Smooth muscle cell (in vitro differentiated cells): ENCODE data around the gene CCNJL. TPM values are rescaled to one million over a fixed set of nuclear protein-coding genes. Genes with fewer than 3 reads are reported as not detected.

ENCODE experiments used
- DNase-seq: peaks from one replicate; lab custom pipeline; 2025; ENCODE audit not compliant: unreplicated experiment; lab: John Stamatoyannopoulos, UW
- H2AFZ ChIP-seq: fragments of 200-600 bp; sonication (generic); 2 replicates; pipeline ENCODE4 v1.6.0; 2016; ENCODE audit warnings: antibody characterized with exemption, low read depth, mild to moderate bottlenecking
- H3F3A ChIP-seq: fragments of 200-600 bp; sonication (generic); 2 replicates; pipeline ENCODE4 v1.6.0; 2017; ENCODE audit warnings: antibody characterized with exemption, low read depth
- H3K27ac ChIP-seq: fragments of 200-600 bp; sonication (generic); 2 replicates; pipeline ENCODE4 v1.5.1; 2016; ENCODE audit warnings: low read depth, mild to moderate bottlenecking
- H3K27me3 ChIP-seq: fragments of 200-600 bp; sonication (generic); 2 replicates; pipeline ENCODE4 v1.6.1; 2016; ENCODE audit warnings: low read depth, mild to moderate bottlenecking
- H3K36me3 ChIP-seq: fragments of 200-600 bp; sonication (generic); 2 replicates; pipeline ENCODE4 v1.5.1; 2016; ENCODE audit warnings: low read depth
- H3K4me1 ChIP-seq: fragments of 200-600 bp; sonication (generic); 2 replicates; pipeline ENCODE4 v1.5.1; 2016; ENCODE audit warnings: low read depth
- H3K4me2 ChIP-seq: fragments of 200-600 bp; sonication (generic); 2 replicates; pipeline ENCODE4 v1.6.0; 2016; ENCODE audit warnings: mild to moderate bottlenecking
- H3K4me3 ChIP-seq: fragments of 200-600 bp; sonication (generic); 2 replicates; pipeline ENCODE4 v1.5.1; 2016; ENCODE audit warnings: mild to moderate bottlenecking
- H3K79me2 ChIP-seq: fragments of 200-600 bp; sonication (generic); 2 replicates; pipeline ENCODE4 v1.6.0; 2016; ENCODE audit warnings: low read depth, mild to moderate bottlenecking
- H3K9ac ChIP-seq: fragments of 200-600 bp; sonication (generic); 2 replicates; pipeline ENCODE4 v1.6.0; 2016; ENCODE audit warnings: low read depth
- H3K9me3 ChIP-seq: fragments of 200-600 bp; sonication (generic); replicated peaks from 2 replicates; pipeline ENCODE4 v1.5.1; 2016; ENCODE audit warnings: low read depth
- H4K20me1 ChIP-seq: fragments of 200-600 bp; sonication (generic); 2 replicates; pipeline ENCODE4 v1.6.0; 2016; ENCODE audit warnings: low read depth
- CTCF ChIP-seq: fragments of 200-600 bp; sonication (generic); IDR thresholded peaks from 2 replicates; pipeline ENCODE4 v1.5.1; 2017; ENCODE audit warnings: borderline replicate concordance, mild to moderate bottlenecking, antibody characterized with exemption; ENCODE audit not compliant: insufficient read depth, poor library complexity, severe bottlenecking
- WGBS: methylation state at CpG from one replicate; pipeline ENCODE4 v1.1.7; 2016; ENCODE audit warnings: low lambda C conversion rate; 5-methylcytosine and 5-hydroxymethylcytosine counted together
- polyA plus RNA-seq: library from polyadenylated mRNA; unstranded; fragments of >200 nt; fragmentation: Nextera tagmentation; extraction: Ambion mirVana; gene quantifications from 2 replicates; pipeline ENCODE4 v1.2.1, GENCODE V29; 2016
- total RNA-seq: library from RNA; depleted of rRNA; stranded (reverse); fragments of >200 nt; gene quantifications from 2 replicates; pipeline ENCODE4 v1.2.3, GENCODE V29; 2014

The CCNJL gene, protein sequence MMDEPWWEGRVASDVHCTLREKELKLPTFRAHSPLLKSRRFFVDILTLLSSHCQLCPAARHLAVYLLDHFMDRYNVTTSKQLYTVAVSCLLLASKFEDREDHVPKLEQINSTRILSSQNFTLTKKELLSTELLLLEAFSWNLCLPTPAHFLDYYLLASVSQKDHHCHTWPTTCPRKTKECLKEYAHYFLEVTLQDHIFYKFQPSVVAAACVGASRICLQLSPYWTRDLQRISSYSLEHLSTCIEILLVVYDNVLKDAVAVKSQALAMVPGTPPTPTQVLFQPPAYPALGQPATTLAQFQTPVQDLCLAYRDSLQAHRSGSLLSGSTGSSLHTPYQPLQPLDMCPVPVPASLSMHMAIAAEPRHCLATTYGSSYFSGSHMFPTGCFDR
- total RNA-seq (3.2 and 3.4 TPM in 2 replicates), polyA plus RNA-seq (6.2 and 7.3 TPM in 2 replicates)

- H3K4me2 ChIP-seq, result peak within 1 kb of the TSS; percentile 99
- peak within 1 kb of the TSS; percentile 90 for H3K4me3 ChIP-seq
- no peak for TF ChIP-seq CTCF
- peak; percentile 52 for DNase-seq
- no peaks in the 10 kb centered on the region for H3K27me3 ChIP-seq
- no peaks in the 10 kb centered on the region for H3K36me3 ChIP-seq
- no peak within 1 kb of the TSS for H3K27ac ChIP-seq
- H2AFZ ChIP-seq, result peak within 1 kb of the TSS; percentile 98
- peaks cover 12% of the 10 kb centered on the region for H3K4me1 ChIP-seq
- H3F3A ChIP-seq, result no peaks in the 10 kb centered on the region
- no peaks in the 10 kb centered on the region for H3K9me3 ChIP-seq
- H3K79me2 ChIP-seq, result no peaks in the 10 kb centered on the region
- under 1% methylated on average over 63 of the region's 84 CpGs for WGBS
- peaks cover 9% of the 10 kb centered on the region for H4K20me1 ChIP-seq
- peak within 1 kb of the TSS; percentile 48 for H3K9ac ChIP-seq
Observed at GRCh38 chr5:160312134-160312959, at the start of gene CCNJL. Gene CCNJL (minus strand): TSS chr5:160312564. CDS start chr5:160311923, 641 bp downstream.

- H3K4me3 ChIP-seq, result no peak overlapping the region
- no peak for TF ChIP-seq CTCF
- no peaks in the 10 kb centered on the region for H4K20me1 ChIP-seq
- H3K36me3 ChIP-seq, result no peaks in the 10 kb centered on the region
- no peaks in the 10 kb centered on the region for H3K9me3 ChIP-seq
- 86% methylated on average over 9 of the region's 9 CpGs for WGBS
- no peak for DNase-seq
- no peak overlapping the region for H3K9ac ChIP-seq
- no peaks in the 10 kb centered on the region for H3K79me2 ChIP-seq
- H2AFZ ChIP-seq, result no peak overlapping the region
- H3K27ac ChIP-seq, result no peak overlapping the region
- no peaks in the 10 kb centered on the region for H3K27me3 ChIP-seq
- peaks cover 16% of the 10 kb centered on the region for H3K4me1 ChIP-seq
- H3K4me2 ChIP-seq, result no peak overlapping the region
- H3F3A ChIP-seq, result peaks cover 8% of the 10 kb centered on the region
Observed at GRCh38 chr5:160361624-160362228, 49.4 kb upstream of the CCNJL start.

DNA sequence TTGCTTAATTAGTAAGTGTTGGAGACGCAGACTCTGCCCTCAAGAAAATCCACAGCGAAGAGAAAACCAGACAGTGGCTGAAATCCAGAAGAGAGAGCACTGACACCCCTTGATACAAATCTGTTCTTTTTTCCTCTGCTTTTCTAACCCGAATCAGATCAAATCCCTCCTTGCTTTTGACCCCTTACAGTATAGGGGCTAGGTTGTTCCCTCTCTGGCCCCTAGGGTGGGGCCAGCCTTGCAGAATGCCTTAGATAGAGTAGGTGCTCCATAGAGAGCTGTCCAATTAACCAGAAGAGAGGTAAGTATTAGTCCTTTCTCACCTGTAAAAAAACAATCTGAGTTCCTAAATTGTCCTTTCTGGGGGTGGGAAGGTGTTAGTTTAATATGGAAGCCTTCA, 47.9 kb upstream of the CCNJL start:
- Histone ChIP-seq H3K27ac (no peak overlapping the region), H4K20me1 (no peaks in the 10 kb centered on the region), H3K4me3 (no peak overlapping the region), H3F3A (peaks cover 8% of the 10 kb centered on the region), H2AFZ (peak overlapping the region; percentile 52), H3K9me3 (no peaks in the 10 kb centered on the region), H3K4me1 (peaks cover 16% of the 10 kb centered on the region), H3K4me2 (peak overlapping the region; percentile 12), H3K79me2 (no peaks in the 10 kb centered on the region), H3K9ac (no peak overlapping the region), H3K27me3 (no peaks in the 10 kb centered on the region), H3K36me3 (no peaks in the 10 kb centered on the region)
- TF ChIP-seq CTCF, result no peak
- DNase-seq, result no peak
- WGBS, result 41% methylated on average over 3 of the region's 3 CpGs
